IMR-90 (cell line): ENCODE measurements around the gene DAAM1. TPM values are rescaled to one million over a fixed set of nuclear protein-coding genes. Genes with fewer than 3 reads are reported as not detected.

ENCODE experiments used
- ATAC-seq: fragments of 200-7000 bp; cut with Tn5 transposase; 2 replicates; pipeline ENCODE4 v1.9.1; 2020; ENCODE audit warnings: low read depth, mild to moderate bottlenecking, moderate library complexity
- BruUV-seq: library from RNA; stranded (reverse); fragments of 400-500 nt; replicated peaks from 2 replicates; lab custom pipeline; 2021; lab: Mats Ljungman, UMichigan
- CTCF ChIA-PET: fragments of 300-600 bp; formaldehyde crosslinking; extraction: SDS; loops from one replicate; lab custom pipeline; 2021; ENCODE audit warnings: antibody characterized with exemption; lab: Yijun Ruan, JAX
- POLR2A ChIA-PET: fragments of 300-600 bp; sonication (Branson Sonifier 250); formaldehyde crosslinking; loops from one replicate; lab custom pipeline; 2022; ENCODE audit warnings: antibody characterized with exemption; ENCODE audit not compliant: unreplicated experiment; lab: Charles Lee
- DNase-seq: peaks from one replicate; pipeline ENCODE4 v3.0.0; 2013
- H2AFZ ChIP-seq: replicated peaks from 2 replicates; pipeline ENCODE3; 2013; ENCODE audit warnings: low read length, mild to moderate bottlenecking; ENCODE audit not compliant: poor library complexity
- H2AK5ac ChIP-seq: 2 replicates; pipeline ENCODE4 v1.6.1; 2013; ENCODE audit warnings: low read depth, low read length, inconsistent platforms
- H2AK9ac ChIP-seq: replicated peaks from 2 replicates; pipeline ENCODE3; 2013; ENCODE audit warnings: mild to moderate bottlenecking, low read depth, low read length, moderate library complexity; ENCODE audit not compliant: poor library complexity
- H2BK120ac ChIP-seq: 2 replicates; pipeline ENCODE4 v1.6.1; 2013; ENCODE audit warnings: low read depth, low read length, inconsistent platforms
- H2BK15ac ChIP-seq: 3 replicates; pipeline ENCODE4 v1.6.1; 2013; ENCODE audit warnings: low read depth, low read length, inconsistent platforms
- H2BK20ac ChIP-seq: 2 replicates; pipeline ENCODE4 v1.6.1; 2013; ENCODE audit warnings: low read depth, mild to moderate bottlenecking, inconsistent platforms, low read length, moderate library complexity
- H2BK5ac ChIP-seq: 2 replicates; pipeline ENCODE4 v1.6.1; 2013; ENCODE audit warnings: mild to moderate bottlenecking, low read depth, low read length, inconsistent platforms; ENCODE audit not compliant: poor library complexity, severe bottlenecking
- H3K14ac ChIP-seq: replicated peaks from 2 replicates; pipeline ENCODE4 v1.6.1; 2013; ENCODE audit warnings: low read depth, low read length, inconsistent platforms
- H3K18ac ChIP-seq: 2 replicates; pipeline ENCODE4 v1.6.1; 2013; ENCODE audit warnings: low read depth, low read length, control low read depth
- H3K23ac ChIP-seq: 2 replicates; pipeline ENCODE4 v1.6.1; 2013; ENCODE audit warnings: low read depth, low read length, inconsistent platforms
- H3K27ac ChIP-seq: 2 replicates; pipeline ENCODE4 v1.5.1; 2013; ENCODE audit warnings: mild to moderate bottlenecking, control low read depth, low read length; ENCODE audit not compliant: insufficient read depth
- H3K27me3 ChIP-seq: 2 replicates; pipeline ENCODE4 v1.6.1; 2013; ENCODE audit warnings: low read length; ENCODE audit not compliant: control insufficient read depth, insufficient read depth
- H3K36me3 ChIP-seq: 2 replicates; pipeline ENCODE4 v1.6.1; 2013; ENCODE audit warnings: low read length, mixed read lengths; ENCODE audit not compliant: control insufficient read depth, insufficient read depth
- H3K4ac ChIP-seq: 2 replicates; pipeline ENCODE4 v1.6.1; 2013; ENCODE audit warnings: low read depth, low read length, inconsistent platforms
- H3K4me1 ChIP-seq: 2 replicates; pipeline ENCODE4 v1.6.1; 2013; ENCODE audit warnings: low read length, mixed read lengths; ENCODE audit not compliant: control insufficient read depth, insufficient read depth
- H3K4me2 ChIP-seq: 2 replicates; pipeline ENCODE4 v1.6.1; 2013; ENCODE audit warnings: low read depth, mild to moderate bottlenecking, control low read depth, low read length, moderate library complexity
- H3K4me3 ChIP-seq: 2 replicates; pipeline ENCODE4 v1.5.1; 2013; ENCODE audit warnings: low read depth, mild to moderate bottlenecking, control low read depth, low read length, moderate library complexity; ENCODE audit not compliant: insufficient read depth
- H3K56ac ChIP-seq: 2 replicates; pipeline ENCODE4 v1.6.1; 2013; ENCODE audit warnings: low read length, inconsistent platforms; ENCODE audit not compliant: insufficient read depth; ENCODE audit errors: extremely low read depth
- H3K79me1 ChIP-seq, 2 experiments: 2 replicates each; pipeline ENCODE4 v1.6.1; 2013; ENCODE audit warnings: low read length in 2 of 2, inconsistent platforms in 1 of 2, low read depth in 1 of 2
- H3K9ac ChIP-seq: 2 replicates; pipeline ENCODE4 v1.6.1; 2013; ENCODE audit warnings: low read depth, low read length, control low read depth
- H3K9me1 ChIP-seq: 2 replicates; pipeline ENCODE4 v1.6.1; 2013; ENCODE audit warnings: low read length, inconsistent platforms; ENCODE audit not compliant: insufficient read depth
- H3K9me3 ChIP-seq: 2 replicates; pipeline ENCODE4 v1.6.1; 2013; ENCODE audit warnings: low read length; ENCODE audit not compliant: control insufficient read depth, insufficient read depth
- H4K20me1 ChIP-seq: 2 replicates; pipeline ENCODE4 v1.6.1; 2013; ENCODE audit warnings: low read length, inconsistent platforms; ENCODE audit not compliant: insufficient read depth
- H4K5ac ChIP-seq: 2 replicates; pipeline ENCODE4 v1.6.1; 2013; ENCODE audit warnings: mild to moderate bottlenecking, low read depth, low read length, control low read depth
- H4K8ac ChIP-seq, 2 experiments: 2 replicates each; pipeline ENCODE4 v1.6.1; 2013; ENCODE audit warnings: low read depth in 2 of 2, low read length in 2 of 2, control low read depth in 1 of 2, inconsistent platforms in 1 of 2
- H4K91ac ChIP-seq: 2 replicates; pipeline ENCODE4 v1.6.1; 2013; ENCODE audit warnings: low read depth, low read length, inconsistent platforms; ENCODE audit not compliant: insufficient read depth
- BHLHE40 ChIP-seq: fragments of 150-350 bp; IDR thresholded peaks from 2 replicates; pipeline ENCODE4 v1.6.1; 2016; ENCODE audit warnings: mild to moderate bottlenecking, low read depth, low read length
- CEBPB ChIP-seq: IDR thresholded peaks from 2 replicates; pipeline ENCODE4 v1.6.1; 2012; ENCODE audit warnings: low read depth, low read length, improper control_type of control experiment
- CHD1 ChIP-seq: IDR thresholded peaks from 2 replicates; pipeline ENCODE4 v1.6.1; 2012; ENCODE audit warnings: low read depth, low read length, improper control_type of control experiment
- FOS ChIP-seq: fragments of 150-350 bp; IDR thresholded peaks from 2 replicates; pipeline ENCODE4 v1.6.1; 2016; ENCODE audit warnings: low read depth, low read length
- MAFK ChIP-seq: IDR thresholded peaks from 2 replicates; pipeline ENCODE4 v1.6.1; 2012; ENCODE audit warnings: low read depth, low read length, improper control_type of control experiment
- MXI1 ChIP-seq: IDR thresholded peaks from 2 replicates; pipeline ENCODE4 v1.6.1; 2012; ENCODE audit warnings: low read depth, mild to moderate bottlenecking, low read length, moderate library complexity, borderline replicate concordance
- NFE2L2 ChIP-seq: fragments of 150-350 bp; IDR thresholded peaks from 2 replicates; pipeline ENCODE4 v1.6.1; 2016; ENCODE audit warnings: low read depth, mild to moderate bottlenecking, low read length
- RCOR1 ChIP-seq: IDR thresholded peaks from 2 replicates; pipeline ENCODE4 v1.6.1; 2012; ENCODE audit warnings: mild to moderate bottlenecking, low read length, improper control_type of control experiment; ENCODE audit not compliant: insufficient replicate concordance
- SMC3 ChIP-seq: fragments of 150-350 bp; IDR thresholded peaks from 2 replicates; pipeline ENCODE4 v1.6.1; 2016; ENCODE audit warnings: low read depth, mild to moderate bottlenecking, antibody characterized with exemption, low read length, moderate library complexity
- WGBS, 2 experiments: methylation state at CpG; one replicate each; pipeline versions ENCODE4 v1.1.5 to v1.1.7; 2013; ENCODE audit warnings: missing lambda C conversion rate in 2 of 2; ENCODE audit not compliant: insufficient read length in 1 of 2; ENCODE audit errors: extremely low coverage in 2 of 2; 5-methylcytosine and 5-hydroxymethylcytosine counted together
- dilution Hi-C: fragments of 300-500 bp; cut with HindIII; formaldehyde crosslinking; loops from one replicate; pipeline ENCODE4 v1.14.3; 2018; ENCODE audit warnings: low sequenced_read_pairs; ENCODE audit not compliant: unreplicated experiment
- in situ Hi-C: fragments of 300-500 bp; cut with MboI; formaldehyde crosslinking; loops from 3 replicates; pipeline ENCODE4 v1.14.3; 2019; ENCODE audit warnings: low sequenced_read_pairs, inconsistent platforms, mixed read lengths
- intact Hi-C: fragments of 100-400 bp; cut with micrococcal nuclease; formaldehyde crosslinking; loops from 2 replicates; pipeline ENCODE4 v1.10.0; 2022
- polyA plus RNA-seq, 3 experiments: library from polyadenylated mRNA; depleted of rRNA; stranded (reverse); fragments of >200 nt; gene quantifications; 2 replicates each; pipeline ENCODE4 v1.2.3, GENCODE V29; 2012; ENCODE audit warnings: low replicate concordance in 1 of 3
- total RNA-seq: library from RNA; depleted of rRNA; stranded (reverse); fragments of >200 nt; gene quantifications from 2 replicates; pipeline ENCODE4 v1.2.3, GENCODE V29; 2012

DAAM1 gene
- total and polyA plus RNA-seq, 2 of the 4 experiments (the other 2 are of a cell fraction) = 4.8 to 5.4 TPM

DNA sequence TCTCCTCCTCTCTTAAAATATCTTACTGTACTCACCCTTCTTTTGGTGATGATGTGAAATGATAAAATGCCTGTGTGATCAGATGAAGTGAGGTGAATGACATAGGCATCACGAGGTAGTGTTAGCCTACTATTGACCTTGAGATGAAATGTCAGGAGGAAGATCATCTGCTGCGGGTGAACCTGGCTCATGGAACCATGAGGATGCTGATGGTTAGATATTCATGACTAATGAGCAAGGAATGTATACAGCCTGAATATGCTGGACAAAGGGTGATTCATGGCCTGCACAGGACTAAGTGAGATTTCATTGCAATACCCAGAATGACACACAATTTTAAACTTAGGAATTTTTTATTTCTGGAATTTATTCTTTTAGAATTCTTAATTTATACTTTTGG is 89.6 kb downstream of the DAAM1 start:
- no peak overlapping the region for H2AFZ ChIP-seq
- no peak overlapping the region for H4K5ac ChIP-seq
- H4K20me1 ChIP-seq = no peaks in the 10 kb centered on the region
- peak; percentile 75 for ATAC-seq
- peak overlapping the region; percentile 52 for H2AK9ac ChIP-seq
- dilution Hi-C loops = no loop called here
- H3K4me1 ChIP-seq = peaks cover 25% of the 10 kb centered on the region
- no peak overlapping the region for H3K4me2 ChIP-seq
- TF ChIP-seq FOS (peak; percentile 95), SMC3 (no peak), MAFK (no peak), CEBPB (peak; percentile 77; the same call in 1 of the 2 replicates), NFE2L2 (peak; percentile 27; the same call in 1 of the 2 replicates), MXI1 (no peak), CHD1 (no peak), BHLHE40 (peak; percentile 92), RCOR1 (peak; percentile 82)
- no TSS peak for BruUV-seq
- H3K4me3 ChIP-seq = no peak overlapping the region
- no peak overlapping the region for H3K18ac ChIP-seq
- intact Hi-C loops = loop anchor here (2.0 kb wide), 1 partner anchor 161 kb away; no protein-coding TSS in a partner anchor
- peak overlapping the region; percentile 28; the same call in 1 of the 2 replicates for H2BK20ac ChIP-seq
- no peaks in the 10 kb centered on the region for H3K9me3 ChIP-seq
- no peak overlapping the region for H3K9ac ChIP-seq
- no peak overlapping the region for H3K23ac ChIP-seq
- no peak overlapping the region; the same call in 1 of the 2 replicates for H3K4ac ChIP-seq
- H2BK15ac ChIP-seq = peak overlapping the region; percentile 37; the same call in 1 of the 3 replicates
- ChIA-PET POLR2A (no interaction called here), CTCF (no interaction called here)
- H3K56ac ChIP-seq = no peak overlapping the region
- in situ Hi-C loops = no loop called here
- H2BK120ac ChIP-seq = no peak overlapping the region
- no CpG with 5 or more reads among the region's 2 CpGs for WGBS, 2 experiments
- DNase-seq = peak; percentile 94
- no peak overlapping the region for H4K91ac ChIP-seq
- H3K36me3 ChIP-seq = no peaks in the 10 kb centered on the region
- H3K27me3 ChIP-seq = no peaks in the 10 kb centered on the region
- no peak overlapping the region for H3K14ac ChIP-seq
- H3K27ac ChIP-seq = no peak overlapping the region
- no peak overlapping the region for H4K8ac ChIP-seq
- peaks cover 12% of the 10 kb centered on the region for H3K9me1 ChIP-seq
- peak overlapping the region; percentile 89 for H2BK5ac ChIP-seq
- no peaks in the 10 kb centered on the region for H3K79me1 ChIP-seq
- H2AK5ac ChIP-seq = peak overlapping the region; percentile 41; the same call in 1 of the 2 replicates
